Choroid plexus epithelial cell (primary cell): Measurements from ENCODE around the gene RFC5.
A peak's percentile ranks its signal among the peaks of the same experiment; 100 is the strongest.

Experiments
- DNase-seq: peaks from one replicate; pipeline ENCODE4 v3.0.0-alpha.2; 2010; ENCODE audit warnings: low read depth
- H3K4me3 ChIP-seq: 2 replicates; pipeline ENCODE4 v1.5.1; 2011; ENCODE audit warnings: low read depth, mild to moderate bottlenecking, control low read depth, low read length, moderate library complexity
- TF ChIP-seq, protein P1 (sequence below): conservative IDR thresholded peaks from 2 replicates; pipeline ENCODE4 v1.5.1; 2011; ENCODE audit warnings: low read depth, mild to moderate bottlenecking, control low read depth, inconsistent platforms, low read length, moderate library complexity

RFC5 gene, protein sequence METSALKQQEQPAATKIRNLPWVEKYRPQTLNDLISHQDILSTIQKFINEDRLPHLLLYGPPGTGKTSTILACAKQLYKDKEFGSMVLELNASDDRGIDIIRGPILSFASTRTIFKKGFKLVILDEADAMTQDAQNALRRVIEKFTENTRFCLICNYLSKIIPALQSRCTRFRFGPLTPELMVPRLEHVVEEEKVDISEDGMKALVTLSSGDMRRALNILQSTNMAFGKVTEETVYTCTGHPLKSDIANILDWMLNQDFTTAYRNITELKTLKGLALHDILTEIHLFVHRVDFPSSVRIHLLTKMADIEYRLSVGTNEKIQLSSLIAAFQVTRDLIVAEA

DNA sequence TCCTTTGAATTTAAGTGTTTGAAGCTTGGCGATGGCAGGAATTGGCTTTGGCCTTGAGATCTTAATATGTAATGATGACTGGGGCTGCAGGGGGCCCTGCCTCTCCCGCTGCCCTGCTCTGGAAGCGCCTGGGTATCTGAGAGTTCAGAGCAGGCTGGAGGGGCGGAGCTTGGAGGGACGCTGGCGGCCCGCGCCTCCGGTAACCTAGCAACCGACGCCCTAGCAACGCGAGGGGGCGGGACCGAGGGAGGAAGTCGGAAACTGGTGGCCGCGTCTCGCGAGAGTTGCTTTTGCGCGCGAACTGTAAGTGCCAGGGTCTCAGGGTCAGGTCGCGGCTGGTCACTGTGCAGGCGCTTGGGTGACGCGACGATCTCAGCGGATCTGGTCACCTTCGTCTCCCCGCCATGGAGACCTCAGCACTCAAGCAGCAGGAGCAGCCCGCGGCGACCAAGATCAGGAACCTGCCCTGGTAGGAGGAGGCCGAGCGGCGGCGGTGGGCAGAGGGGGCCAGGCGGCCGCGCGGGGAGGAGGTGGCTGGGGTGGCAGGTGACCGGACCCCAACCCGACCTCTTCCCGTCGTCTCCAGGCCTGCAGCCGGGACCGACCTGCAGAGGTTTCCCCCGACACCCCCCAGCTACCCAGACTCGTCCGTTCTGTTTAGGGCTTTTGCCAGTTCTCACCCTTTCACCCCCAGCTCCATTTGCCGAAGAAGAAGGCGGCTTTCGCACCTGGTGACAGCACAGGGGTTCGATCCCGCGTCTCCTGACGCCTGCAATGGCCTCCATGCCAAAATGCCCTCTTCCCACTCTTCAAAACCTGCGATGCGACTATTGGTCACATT is at the start of gene RFC5:
TSS of gene RFC5 (plus strand) at position 280 of the 841 bp plus-strand sequence. CDS start at position 405, 125 bp downstream.
- H3K4me3 ChIP-seq: peak within 1 kb of the TSS; percentile 99
- TF ChIP-seq, protein P1, sequence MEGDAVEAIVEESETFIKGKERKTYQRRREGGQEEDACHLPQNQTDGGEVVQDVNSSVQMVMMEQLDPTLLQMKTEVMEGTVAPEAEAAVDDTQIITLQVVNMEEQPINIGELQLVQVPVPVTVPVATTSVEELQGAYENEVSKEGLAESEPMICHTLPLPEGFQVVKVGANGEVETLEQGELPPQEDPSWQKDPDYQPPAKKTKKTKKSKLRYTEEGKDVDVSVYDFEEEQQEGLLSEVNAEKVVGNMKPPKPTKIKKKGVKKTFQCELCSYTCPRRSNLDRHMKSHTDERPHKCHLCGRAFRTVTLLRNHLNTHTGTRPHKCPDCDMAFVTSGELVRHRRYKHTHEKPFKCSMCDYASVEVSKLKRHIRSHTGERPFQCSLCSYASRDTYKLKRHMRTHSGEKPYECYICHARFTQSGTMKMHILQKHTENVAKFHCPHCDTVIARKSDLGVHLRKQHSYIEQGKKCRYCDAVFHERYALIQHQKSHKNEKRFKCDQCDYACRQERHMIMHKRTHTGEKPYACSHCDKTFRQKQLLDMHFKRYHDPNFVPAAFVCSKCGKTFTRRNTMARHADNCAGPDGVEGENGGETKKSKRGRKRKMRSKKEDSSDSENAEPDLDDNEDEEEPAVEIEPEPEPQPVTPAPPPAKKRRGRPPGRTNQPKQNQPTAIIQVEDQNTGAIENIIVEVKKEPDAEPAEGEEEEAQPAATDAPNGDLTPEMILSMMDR: no peak
- peak; percentile 98 for DNase-seq

DNA sequence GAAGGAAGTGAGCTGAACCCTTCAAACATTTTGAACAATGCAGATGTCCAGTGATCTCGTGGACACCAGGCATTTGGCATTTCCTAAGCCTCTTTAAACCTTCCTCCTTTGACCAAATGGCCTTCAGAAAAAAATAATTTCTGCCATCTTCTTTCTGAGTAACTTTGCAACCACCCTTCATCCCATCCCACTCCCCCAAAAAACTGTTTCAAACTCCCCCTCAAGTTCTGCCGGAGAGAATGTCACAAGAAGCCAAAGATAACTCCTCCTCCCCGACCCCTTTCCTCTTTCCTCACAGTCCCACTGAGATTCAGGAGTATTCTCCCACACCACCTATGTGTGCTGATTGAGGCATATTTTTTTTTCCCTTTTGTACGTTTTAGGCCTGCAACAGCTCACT is 49.5 kb upstream of the RFC5 start:
- TF ChIP-seq, protein P1: no peak
- no peak overlapping the region for H3K4me3 ChIP-seq
- DNase-seq: no peak

DNA sequence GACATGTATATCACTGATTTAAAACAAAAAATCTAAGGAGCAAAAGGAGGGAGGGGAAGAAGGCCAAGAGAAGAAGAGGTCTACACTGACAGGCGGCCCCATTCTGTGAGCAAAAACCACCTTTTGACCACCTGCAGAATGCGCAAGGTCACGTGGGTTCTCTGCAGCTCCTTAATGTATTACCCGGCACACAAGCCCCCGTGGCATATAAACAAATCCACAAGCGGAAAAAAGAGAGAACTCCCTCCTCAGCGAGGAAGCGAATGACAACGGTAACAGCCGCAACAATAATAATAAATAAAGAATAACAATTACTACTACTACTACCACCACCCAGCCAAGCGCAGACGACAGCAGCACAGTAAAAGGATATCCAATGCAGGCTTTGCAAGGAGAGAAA is 49.0 kb upstream of the RFC5 start:
- DNase-seq: no peak
- TF ChIP-seq, protein P1: no peak
- no peak overlapping the region for H3K4me3 ChIP-seq

DNA sequence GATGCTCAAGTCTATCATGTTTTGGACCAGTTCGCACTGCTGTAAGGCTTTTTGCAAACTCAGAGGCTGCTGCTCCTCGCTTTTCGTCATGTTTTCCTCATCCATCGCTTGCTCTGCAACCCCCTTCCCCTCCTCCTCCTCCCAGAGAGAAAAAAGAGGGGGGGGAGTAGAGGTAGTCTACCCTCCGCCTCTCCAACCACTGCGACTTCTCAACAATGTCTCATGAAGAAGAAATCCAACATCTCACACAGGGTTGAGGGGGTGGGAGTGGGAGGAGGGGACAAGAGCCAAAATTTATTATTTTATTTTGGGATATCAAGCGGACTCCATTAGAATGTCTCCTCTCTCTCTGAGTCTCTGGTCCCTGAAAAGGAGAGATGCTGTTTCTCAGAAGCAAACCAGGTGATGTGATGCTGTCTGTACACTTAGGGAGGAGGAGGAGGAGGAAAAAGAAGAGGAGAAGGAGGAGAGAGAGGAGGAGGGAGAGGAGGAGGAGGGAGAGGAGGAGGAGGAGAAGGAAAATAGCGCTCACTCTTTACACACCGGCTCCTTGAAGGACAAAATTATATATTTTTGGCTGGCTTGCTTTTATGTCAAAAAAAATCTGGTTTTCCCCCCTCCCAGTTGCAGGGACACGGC is 48.2 kb upstream of the RFC5 start:
- DNase-seq: no peak
- no peak overlapping the region for H3K4me3 ChIP-seq
- TF ChIP-seq, protein P1: no peak

DNA sequence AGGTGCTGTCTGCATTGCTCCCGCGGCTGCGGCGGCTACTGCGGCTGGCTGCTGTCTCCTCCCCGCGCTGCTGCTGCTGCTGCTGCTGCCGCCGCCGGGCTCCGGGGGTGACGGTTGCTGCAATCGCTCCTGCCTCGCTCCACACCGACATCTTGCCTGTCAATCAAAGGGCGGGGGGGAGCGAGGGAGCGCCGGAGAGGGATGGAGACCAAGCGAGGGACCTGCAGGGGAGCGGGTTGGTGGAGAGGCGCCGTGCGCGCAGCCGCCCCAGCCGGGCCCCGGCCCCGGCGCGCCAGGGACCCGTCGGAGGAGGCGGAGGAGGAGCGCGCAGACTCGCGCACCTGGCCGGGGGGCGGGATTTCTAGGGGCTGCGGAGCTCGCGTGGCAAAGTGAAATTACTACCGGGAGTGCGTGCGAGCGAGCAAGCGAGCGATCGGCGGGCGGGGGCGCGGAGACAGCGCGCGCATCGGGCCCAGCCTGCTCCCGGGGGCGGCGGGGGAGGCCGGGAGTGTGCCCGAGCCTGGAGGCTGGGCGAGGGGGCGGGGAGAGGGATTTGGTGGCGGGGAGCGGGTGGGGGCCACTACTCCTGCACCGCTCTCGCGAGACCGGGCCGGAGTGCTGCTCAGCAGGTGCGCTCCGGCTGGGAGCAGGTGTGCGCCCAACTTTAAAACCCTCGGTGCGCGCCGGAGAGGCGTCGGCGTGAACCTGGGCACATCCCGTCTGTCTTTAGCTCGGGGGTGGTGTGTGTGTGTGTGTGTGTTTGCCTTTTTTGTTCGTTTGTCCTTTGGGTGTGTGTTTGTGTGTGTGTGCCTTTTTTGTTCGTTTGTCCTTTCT is 47.5 kb upstream of the RFC5 start, which contains the start of gene KSR2:
TSS of gene KSR2 (minus strand) at position 165 of the 834 bp plus-strand sequence. CDS start 735 bp downstream, outside the sequence.
- TF ChIP-seq, protein P1: no peak
- peak; percentile 9 for DNase-seq
- peak within 1 kb of the TSS; percentile 33 for H3K4me3 ChIP-seq

DNA sequence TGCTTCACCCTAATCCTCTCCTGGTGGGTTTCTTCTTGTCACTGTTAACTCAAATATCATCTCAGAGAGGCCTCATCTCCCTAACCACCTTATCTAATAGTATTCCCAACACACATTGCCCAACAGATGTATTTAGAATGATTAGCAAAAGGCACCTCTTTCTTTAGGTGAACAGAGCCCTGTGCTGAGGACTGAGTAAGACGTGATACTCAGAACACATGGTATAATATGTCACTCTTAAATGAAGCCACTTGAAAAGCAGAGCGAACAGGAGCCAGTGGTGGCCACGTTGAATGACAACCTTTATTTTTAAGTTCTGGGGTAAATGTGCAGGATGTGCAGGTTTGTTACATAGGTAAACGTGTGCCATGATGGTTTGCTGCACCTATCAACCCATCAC is 46.2 kb upstream of the RFC5 start:
- no peak for DNase-seq
- TF ChIP-seq, protein P1: no peak
- no peak overlapping the region for H3K4me3 ChIP-seq
